NCI-H460 (cell line): Measurements from ENCODE around the gene CBL. TPM values are rescaled to one million over a fixed set of nuclear protein-coding genes. Genes with fewer than 3 reads are reported as not detected.
A peak's percentile ranks its signal among the peaks of the same experiment; 100 is the strongest.
"Not testable (repeated sequence)": the region's sequence is repeated elsewhere in the genome, so short reads cannot be mapped to it uniquely, and the experiment has no call there.

Source experiments
- DNase-seq: peaks from one replicate; pipeline ENCODE4 v3.0.0-alpha.2; 2016; ENCODE audit warnings: low read depth; ENCODE audit errors: extremely low read depth
- polyA plus RNA-seq: library from polyadenylated mRNA; depleted of rRNA; stranded (reverse); fragments of >200 nt; gene quantifications from 2 replicates; pipeline ENCODE4 v1.2.3, GENCODE V29; 2014; cell fraction: nucleus; rRNA removed
- total RNA-seq: library from RNA; depleted of rRNA; stranded (reverse); fragments of >200 nt; shearing (Covaris generic); gene quantifications from 2 replicates; pipeline ENCODE4 v1.2.3, GENCODE V29; 2014; rRNA removed

CBL gene
- total RNA-seq = 11.2 and 12.3 TPM in 2 replicates
- polyA plus RNA-seq = 3.5 and 4.7 TPM in 2 replicates

DNA sequence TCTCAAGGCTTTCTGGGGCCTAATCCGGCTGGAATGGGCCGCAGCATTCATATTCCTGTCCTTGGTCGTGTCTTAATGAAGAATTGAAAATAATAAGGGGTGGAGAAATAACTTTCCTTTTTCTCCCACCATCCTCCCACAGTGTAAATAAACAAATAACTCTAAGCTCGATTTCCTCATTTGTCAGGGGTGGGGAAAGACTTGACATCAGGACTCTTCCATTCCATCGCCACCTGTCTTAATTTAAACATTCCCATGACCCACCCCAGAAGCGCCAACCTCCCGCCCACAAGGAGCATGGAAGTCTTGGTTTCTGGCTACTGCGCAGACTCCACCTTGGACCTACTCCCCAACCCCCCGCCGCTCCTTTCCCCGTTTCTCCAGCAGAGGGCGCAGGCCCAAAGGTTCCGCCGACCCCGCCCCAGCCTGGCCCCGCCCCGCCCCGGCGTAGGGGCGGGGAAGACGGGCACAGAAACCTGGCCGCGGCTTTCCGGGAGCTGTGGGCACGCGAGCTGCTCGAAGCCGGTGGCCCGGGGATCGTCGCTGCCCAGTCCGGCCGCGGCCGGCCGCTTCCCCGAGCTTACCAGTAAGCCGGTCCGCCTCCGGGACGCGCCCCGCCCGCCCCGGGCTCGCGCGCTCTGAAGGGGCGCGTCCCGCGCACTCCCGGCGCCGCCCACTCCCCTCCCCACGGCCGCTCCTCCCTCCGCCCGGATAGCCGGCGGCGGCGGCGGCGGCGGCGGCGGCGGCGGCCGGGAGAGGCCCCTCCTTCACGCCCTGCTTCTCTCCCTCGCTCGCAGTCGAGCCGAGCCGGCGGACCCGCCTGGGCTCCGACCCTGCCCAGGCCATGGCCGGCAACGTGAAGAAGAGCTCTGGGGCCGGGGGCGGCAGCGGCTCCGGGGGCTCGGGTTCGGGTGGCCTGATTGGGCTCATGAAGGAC, at the start of gene CBL:
Gene CBL, plus strand, starts transcription at position 766 of the 937 bp plus-strand sequence. Its CDS starts 79 bp downstream, at position 845.
- DNase-seq = peak; percentile 84

- no peak for DNase-seq
Observed at GRCh38 chr11:119156496-119156895, 49.6 kb upstream of the CBL start.

DNA sequence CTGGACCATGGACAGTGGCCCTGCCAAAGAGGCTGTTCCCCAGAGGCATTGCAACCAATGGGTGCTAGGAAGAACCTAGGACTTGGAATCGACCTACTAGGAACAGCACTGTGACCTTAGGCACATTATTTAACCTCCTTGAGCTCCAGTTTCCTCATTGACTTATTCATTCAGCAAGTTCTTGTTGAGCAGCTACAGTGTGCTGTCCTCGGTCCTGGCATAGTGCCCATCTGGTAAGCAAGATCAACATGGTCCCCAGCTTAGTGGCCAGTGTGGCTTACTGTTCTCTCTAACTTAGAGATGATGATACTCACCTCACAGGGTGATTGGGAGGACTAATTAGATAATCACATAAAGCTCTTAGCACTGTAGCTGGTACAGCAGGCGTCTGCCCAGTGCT, 49.1 kb upstream of the CBL start:
- no peak for DNase-seq

DNA sequence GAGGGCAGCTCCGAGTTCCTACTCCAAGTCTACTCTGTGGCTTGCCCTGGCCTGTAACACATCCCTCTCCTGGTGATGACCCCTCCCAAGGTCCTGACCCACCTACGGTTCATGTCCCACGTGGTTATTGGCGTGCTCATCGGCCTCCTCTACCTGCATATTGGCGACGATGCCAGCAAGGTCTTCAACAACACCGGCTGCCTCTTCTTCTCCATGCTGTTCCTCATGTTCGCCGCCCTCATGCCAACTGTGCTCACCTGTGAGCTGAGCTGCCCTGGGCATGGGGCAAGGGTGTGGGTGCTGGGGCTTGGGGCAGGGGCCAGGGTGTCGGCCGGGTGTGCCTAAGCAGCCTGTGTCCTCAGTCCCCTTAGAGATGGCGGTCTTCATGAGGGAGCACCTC, 47.7 kb upstream of the CBL start:
- no peak for DNase-seq

GRCh38 chr11:119160151-119160550, 46.0 kb upstream of the CBL start:
- no peak for DNase-seq

- DNase-seq = no peak
Observed at GRCh38 chr11:119161871-119162270, 44.3 kb upstream of the CBL start.

DNA sequence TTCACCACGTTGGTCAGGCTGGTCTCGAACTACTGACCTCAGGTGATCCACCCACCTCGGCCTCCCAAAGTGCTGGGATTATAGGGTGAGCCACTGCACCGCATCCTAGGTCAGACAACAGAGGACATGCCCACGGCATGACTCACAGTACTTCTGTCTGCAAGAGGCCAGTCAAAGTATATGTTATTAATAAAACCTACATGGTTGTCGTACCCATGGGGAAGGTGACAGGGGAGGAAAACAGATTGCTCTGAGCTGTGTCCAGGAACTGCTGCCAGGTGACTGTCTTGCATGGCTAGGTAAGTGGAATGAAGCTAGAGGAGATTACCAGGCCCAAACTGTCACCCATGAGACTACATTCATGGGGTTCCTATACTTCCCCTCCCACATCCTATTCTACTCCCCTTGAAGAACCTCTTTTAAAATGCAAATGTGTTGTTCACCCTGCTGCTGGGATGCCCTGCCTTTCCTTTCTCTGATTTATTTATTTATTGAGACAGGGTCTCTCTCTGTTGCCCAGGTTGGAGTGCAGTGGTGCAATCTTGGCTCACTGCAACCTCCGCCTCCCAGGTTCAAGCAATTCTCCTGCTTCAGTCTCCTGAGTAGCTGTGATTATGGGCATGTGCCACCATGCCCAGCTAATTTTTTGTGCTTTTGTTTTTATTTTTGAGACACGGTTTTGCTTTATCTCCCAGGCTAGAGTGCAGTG, 39.6 kb upstream of the CBL start:
- DNase-seq = no peak

DNA sequence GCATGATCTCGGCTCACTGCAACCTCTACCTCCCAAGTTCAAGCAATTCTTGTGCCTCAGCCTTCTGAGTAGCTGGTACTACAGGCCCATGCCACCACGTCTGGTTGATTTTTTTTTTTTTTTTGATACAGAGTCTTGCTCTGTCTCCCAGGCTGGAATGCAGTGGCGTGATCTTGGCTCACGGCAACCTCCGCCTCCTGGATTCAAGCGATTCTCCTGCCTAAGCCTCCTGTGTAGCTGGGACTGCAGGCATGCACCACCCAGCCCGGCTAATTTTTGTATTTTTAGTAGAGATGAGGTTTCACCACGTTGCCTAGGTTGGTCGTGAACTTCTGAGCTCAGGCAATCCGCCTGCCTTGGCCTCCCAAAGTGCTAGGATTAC, 39.1 kb upstream of the CBL start:
- not testable (repeated sequence) for DNase-seq

DNA sequence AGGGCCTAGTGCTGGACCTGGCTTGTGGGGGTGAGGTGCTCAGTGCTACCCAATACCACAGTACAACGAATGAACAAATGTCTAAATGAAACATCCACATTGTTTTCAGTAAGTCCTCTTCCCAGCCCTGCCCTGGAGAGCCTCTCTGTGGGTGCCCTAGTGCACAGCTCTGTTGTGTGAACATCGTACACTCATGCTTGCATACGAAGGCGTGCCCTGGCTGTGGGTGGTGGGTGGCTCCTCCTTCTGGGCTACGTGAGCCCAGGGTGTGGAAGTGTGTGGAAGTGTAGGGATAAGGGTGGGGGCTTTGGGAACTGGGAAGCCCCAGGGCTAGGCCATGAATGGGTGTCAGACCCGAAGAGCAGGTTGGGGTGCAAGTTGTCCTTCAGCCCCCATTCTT, 38.2 kb upstream of the CBL start:
- DNase-seq = no peak

GRCh38 chr11:119168471-119169281, 37.5 kb upstream of the CBL start, which contains the start of gene NLRX1:
Gene NLRX1, plus strand, starts transcription at chr11:119168725. Its CDS starts 2,679 bp downstream, at chr11:119171404.
- peak; percentile 80 for DNase-seq

- no peak for DNase-seq
Observed at GRCh38 chr11:119169282-119169719, 36.8 kb upstream of the CBL start.

DNA sequence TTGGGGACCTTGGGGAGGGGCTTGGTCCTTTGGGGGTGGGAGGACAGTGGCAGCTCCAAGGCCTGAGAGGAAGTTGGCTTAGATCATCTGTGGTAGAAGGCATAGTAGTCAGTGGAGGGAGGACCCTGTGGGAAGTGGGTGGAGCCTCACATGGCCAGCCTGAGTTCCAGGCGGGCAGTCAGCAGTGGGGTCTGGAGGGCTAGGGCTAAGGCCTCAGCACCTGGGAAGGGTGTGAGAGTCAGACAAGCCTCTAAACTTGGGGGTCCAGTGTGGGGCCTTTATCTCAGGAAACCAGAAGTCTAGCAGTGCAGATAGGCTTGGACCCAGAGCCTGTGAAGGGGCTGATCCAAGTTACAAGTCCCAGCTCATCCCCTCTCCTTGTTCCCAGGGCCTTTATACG, 33.6 kb upstream of the CBL start:
- DNase-seq = no peak

DNA sequence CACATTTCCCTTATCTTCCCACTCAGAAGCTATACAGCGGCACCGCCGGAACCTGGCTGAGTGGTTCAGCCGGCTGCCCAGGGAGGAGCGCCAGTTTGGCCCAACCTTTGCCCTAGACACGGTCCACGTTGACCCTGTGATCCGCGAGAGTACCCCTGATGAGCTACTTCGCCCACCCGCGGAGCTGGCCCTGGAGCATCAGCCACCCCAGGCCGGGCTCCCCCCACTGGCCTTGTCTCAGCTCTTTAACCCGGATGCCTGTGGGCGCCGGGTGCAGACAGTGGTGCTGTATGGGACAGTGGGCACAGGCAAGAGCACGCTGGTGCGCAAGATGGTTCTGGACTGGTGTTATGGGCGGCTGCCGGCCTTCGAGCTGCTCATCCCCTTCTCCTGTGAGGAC, 32.7 kb upstream of the CBL start:
- no peak for DNase-seq

DNA sequence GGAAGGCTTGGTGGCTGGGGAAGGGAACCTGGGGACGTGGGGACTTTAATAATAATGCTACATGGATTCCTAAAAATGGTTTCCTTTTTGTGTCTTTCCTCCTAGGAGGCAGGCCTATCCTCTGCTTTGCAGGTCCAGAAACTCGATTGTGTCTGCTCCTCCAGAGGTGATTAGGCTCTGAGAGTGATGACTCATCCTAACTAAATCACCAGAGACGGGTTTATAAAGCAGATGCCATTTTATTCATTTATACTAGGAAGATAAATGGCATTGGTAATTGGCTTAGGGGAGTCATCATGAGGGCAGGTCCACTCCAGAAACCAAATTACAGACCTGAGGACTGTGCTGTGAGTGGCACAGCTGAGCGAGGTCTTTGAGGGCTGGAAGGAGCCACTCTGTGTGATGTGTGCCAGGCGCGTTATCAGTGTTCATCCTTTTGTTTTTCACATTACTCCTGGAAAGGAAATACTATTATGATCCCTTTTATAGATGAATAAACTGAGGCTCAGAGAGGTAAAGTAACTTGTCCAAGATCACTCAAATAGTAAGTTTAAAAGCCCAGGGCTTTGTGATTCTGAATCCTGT, 30.6 kb upstream of the CBL start:
- no peak for DNase-seq

DNA sequence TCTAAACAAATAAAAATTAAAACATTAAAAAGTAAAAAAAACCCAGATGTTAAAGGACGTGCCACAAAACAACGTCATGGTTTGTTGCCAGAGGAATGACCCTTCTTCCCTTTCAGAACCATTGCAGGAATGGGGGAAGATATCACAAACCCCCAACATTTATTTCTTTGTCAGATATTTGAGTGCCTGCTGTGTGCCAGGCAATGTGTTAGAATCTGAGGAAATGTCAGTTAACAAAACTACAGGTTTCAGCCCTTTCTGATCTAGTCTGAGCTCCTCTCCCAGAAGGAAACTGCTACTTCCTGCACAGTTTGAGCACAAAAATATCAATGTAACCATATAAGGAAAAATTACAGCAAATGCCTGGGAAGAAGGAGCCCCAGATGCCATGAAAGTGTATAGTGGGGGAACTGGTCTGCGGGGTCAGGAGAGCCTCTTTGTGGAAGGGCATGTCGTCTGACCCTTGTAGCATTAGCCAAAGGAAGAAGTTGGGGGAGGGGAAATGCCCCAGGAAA, 27.9 kb upstream of the CBL start:
- no peak for DNase-seq

- DNase-seq = no peak
Observed at GRCh38 chr11:119179342-119179741, 26.8 kb upstream of the CBL start.

- DNase-seq = no peak
Observed at GRCh38 chr11:119179983-119180382, 26.2 kb upstream of the CBL start.

GRCh38 chr11:119180729-119181676, 25.1 kb upstream of the CBL start:
- no peak for DNase-seq
